ENCODE measurements around the gene PPP1R13L. TPM values are rescaled to one million over a fixed set of nuclear protein-coding genes. Genes with fewer than 3 reads are reported as not detected.
"Not testable (repeated sequence)": the region's sequence is repeated elsewhere in the genome, so short reads cannot be mapped to it uniquely, and the experiment has no call there.

PPP1R13L gene
- total RNA-seq, 1 donor from 2014 or later, result 8.2 TPM

GRCh38 chr19:45408830-45409556 lies 4.1 kb upstream of the PPP1R13L start:
- peak overlapping the region; percentile 58 for H3K27ac Mint-ChIP-seq (ENCODE audit: unreplicated experiment)
- peaks cover 30% of the 10 kb centered on the region for H3K4me1 Mint-ChIP-seq
- H3K27me3 Mint-ChIP-seq (ENCODE audit: low read depth), result peaks cover 23% of the 10 kb centered on the region
- peak overlapping the region; percentile 14 for H3K4me3 Mint-ChIP-seq
- no peak for DNase-seq (ENCODE audit: low read depth, low spot score)
- TF ChIP-seq CTCF (conservative IDR thresholded peaks at IDR 0.05), result no peak
- H3K9me3 Mint-ChIP-seq, result no peaks in the 10 kb centered on the region
- peaks cover 12% of the 10 kb centered on the region for H3K36me3 Mint-ChIP-seq (ENCODE audit: low read depth)

- no peak for DNase-seq (ENCODE audit: low read depth, low spot score)
- H3K4me1 Mint-ChIP-seq, result peaks cover 39% of the 10 kb centered on the region
- TF ChIP-seq CTCF (conservative IDR thresholded peaks at IDR 0.05), result no peak
- H3K9me3 Mint-ChIP-seq, result no peaks in the 10 kb centered on the region
- peaks cover 6% of the 10 kb centered on the region for H3K36me3 Mint-ChIP-seq (ENCODE audit: low read depth)
- H3K27me3 Mint-ChIP-seq (ENCODE audit: low read depth), result peaks cover 32% of the 10 kb centered on the region
- no peak overlapping the region for H3K27ac Mint-ChIP-seq (ENCODE audit: unreplicated experiment)
- peak overlapping the region; percentile 74 for H3K4me3 Mint-ChIP-seq
These were observed 3.3 kb upstream of the PPP1R13L start for GRCh38 chr19:45408121-45408520.

GRCh38 chr19:45407585-45407984 lies 2.7 kb upstream of the PPP1R13L start:
- Mint-ChIP-seq H3K27me3 (ENCODE audit: low read depth) (peaks cover 37% of the 10 kb centered on the region), H3K4me3 (peak overlapping the region; percentile 93), H3K4me1 (peaks cover 42% of the 10 kb centered on the region)
- DNase-seq (ENCODE audit: low read depth, low spot score); H3K27ac Mint-ChIP-seq (ENCODE audit: unreplicated experiment); H3K9me3 Mint-ChIP-seq; H3K36me3 Mint-ChIP-seq (ENCODE audit: low read depth): not testable (repeated sequence)

- Mint-ChIP-seq H3K27me3 (ENCODE audit: low read depth) (peaks cover 41% of the 10 kb centered on the region), H3K27ac (ENCODE audit: unreplicated experiment) (no peak overlapping the region), H3K9me3 (no peaks in the 10 kb centered on the region), H3K4me3 (peak overlapping the region; percentile 93), H3K4me1 (peaks cover 42% of the 10 kb centered on the region), H3K36me3 (ENCODE audit: low read depth) (peaks cover 3% of the 10 kb centered on the region)
- TF ChIP-seq CTCF (conservative IDR thresholded peaks at IDR 0.05), result no peak
- DNase-seq (ENCODE audit: low read depth, low spot score), result no peak
These were observed 2.2 kb upstream of the PPP1R13L start for GRCh38 chr19:45407091-45407375.

- no peak for TF ChIP-seq CTCF (conservative IDR thresholded peaks at IDR 0.05)
- H3K4me3 Mint-ChIP-seq, result peak within 1 kb of the TSS; percentile 93
- H3K9me3 Mint-ChIP-seq, result no peaks in the 10 kb centered on the region
- peak within 1 kb of the TSS; percentile 99 for H3K27ac Mint-ChIP-seq (ENCODE audit: unreplicated experiment)
- H3K36me3 Mint-ChIP-seq (ENCODE audit: low read depth), result peaks cover 3% of the 10 kb centered on the region
- DNase-seq (ENCODE audit: low read depth, low spot score), result peak; percentile 71
- peaks cover 42% of the 10 kb centered on the region for H3K4me1 Mint-ChIP-seq
- peaks cover 46% of the 10 kb centered on the region for H3K27me3 Mint-ChIP-seq (ENCODE audit: low read depth)
These were observed 1.6 kb upstream of the PPP1R13L start, which contains the start of gene POLR1G for GRCh38 chr19:45406226-45407090. Gene POLR1G, plus strand, starts transcription at chr19:45406644. Its CDS starts 53 bp downstream, at chr19:45406697.
